ENCODE results near the gene C2orf42.
A peak's percentile ranks its signal among the peaks of the same experiment; 100 is the strongest.
"Not testable (repeated sequence)": the region's sequence is repeated elsewhere in the genome, so short reads cannot be mapped to it uniquely, and the experiment has no call there.

The C2orf42 gene

GRCh38 chr2:70169654-70170245 lies 21.1 kb downstream of the C2orf42 start:
- DNase-seq (ENCODE audit: low read depth in 2 of 2), result not testable (repeated sequence)

- no peak for DNase-seq (ENCODE audit: low read depth in 2 of 2)
Measured at GRCh38 chr2:70161069-70161534, 29.7 kb downstream of the C2orf42 start.

- DNase-seq (ENCODE audit: low read depth in 2 of 2), result no peak
Measured at GRCh38 chr2:70160545-70160944, 30.3 kb downstream of the C2orf42 start.

- DNase-seq (ENCODE audit: low read depth in 2 of 2), result not testable (repeated sequence)
Measured at GRCh38 chr2:70149130-70149686, 41.6 kb downstream of the C2orf42 start.

- not testable (repeated sequence) for DNase-seq (ENCODE audit: low read depth in 2 of 2)
Measured at GRCh38 chr2:70148211-70148760, 42.5 kb downstream of the C2orf42 start.

- DNase-seq (ENCODE audit: low read depth in 2 of 2), result no peak
Measured at GRCh38 chr2:70145851-70146739, 44.7 kb downstream of the C2orf42 start.

- DNase-seq (ENCODE audit: low read depth in 2 of 2), result no peak
Measured at GRCh38 chr2:70145144-70145490, 45.7 kb downstream of the C2orf42 start.

- DNase-seq (ENCODE audit: low read depth in 2 of 2), result no peak
Measured at GRCh38 chr2:70144443-70145143, 46.2 kb downstream of the C2orf42 start.

- DNase-seq (ENCODE audit: low read depth in 2 of 2), result no peak
Measured at GRCh38 chr2:70143314-70144150, 47.3 kb downstream of the C2orf42 start.

- peak; percentile 100 for DNase-seq (ENCODE audit: low read depth in 2 of 2)
Measured at GRCh38 chr2:70142590-70143313, 48.1 kb downstream of the C2orf42 start.

- no peak for DNase-seq (ENCODE audit: low read depth in 2 of 2)
Measured at GRCh38 chr2:70141902-70142589, 48.8 kb downstream of the C2orf42 start.

GRCh38 chr2:70141212-70141901 lies 49.5 kb downstream of the C2orf42 start:
- DNase-seq (ENCODE audit: low read depth in 2 of 2), result peak in 1 of 2 donors; percentile 64

GRCh38 chr2:70140791-70141211 lies 50.0 kb downstream of the C2orf42 start:
- no peak for DNase-seq (ENCODE audit: low read depth in 2 of 2)

- not testable (repeated sequence) for DNase-seq (ENCODE audit: low read depth in 2 of 2)
Measured at GRCh38 chr2:70134323-70134983, 56.4 kb downstream of the C2orf42 start.

GRCh38 chr2:70133491-70134322 lies 57.1 kb downstream of the C2orf42 start:
- DNase-seq (ENCODE audit: low read depth in 2 of 2), result no peak

GRCh38 chr2:70133127-70133452 lies 57.7 kb downstream of the C2orf42 start:
- no peak for DNase-seq (ENCODE audit: low read depth in 2 of 2)

- no peak for DNase-seq (ENCODE audit: low read depth in 2 of 2)
Measured at GRCh38 chr2:70132244-70133126, 58.3 kb downstream of the C2orf42 start.
